HepG2 (cell line): ENCODE measurements around the gene NUDT16. TPM values are rescaled to one million over a fixed set of nuclear protein-coding genes. Genes with fewer than 3 reads are reported as not detected.

ENCODE experiments used
- CCDC6 ChIP-seq: sonication (generic); formaldehyde crosslinking; IDR thresholded peaks from 2 replicates; pipeline ENCODE4 v1.8.1; 2022; ENCODE audit warnings: mild to moderate bottlenecking, missing genetic modification reagents, moderate library complexity
- FOXO1 ChIP-seq: sonication (generic); formaldehyde crosslinking; IDR thresholded peaks from 2 replicates; pipeline ENCODE4 v1.4.0; 2020; ENCODE audit warnings: missing genetic modification reagents
- NCOR1 ChIP-seq: fragments of 200-600 bp; sonication (generic); IDR thresholded peaks from 2 replicates; pipeline ENCODE4 v1.7.0; 2017; ENCODE audit warnings: antibody characterized with exemption, low read length, borderline replicate concordance
- NFKB2 ChIP-seq: sonication (generic); formaldehyde crosslinking; IDR thresholded peaks from 2 replicates; pipeline ENCODE4 v1.4.0; 2020; ENCODE audit warnings: missing genetic modification reagents, borderline replicate concordance
- SMYD3 ChIP-seq: sonication (generic); formaldehyde crosslinking; IDR thresholded peaks from 2 replicates; pipeline ENCODE4 v1.8.1; 2023; ENCODE audit warnings: mild to moderate bottlenecking, missing genetic modification reagents
- SP1 ChIP-seq, 2 experiments: fragments of 450-650 bp in 1 of 2; sonication (generic) in 1 of 2; formaldehyde crosslinking in 1 of 2; IDR thresholded peaks; 2 replicates each; pipeline versions ENCODE4 v1.4.0 to v1.6.1; 2016 to 2020; ENCODE audit warnings: missing genetic modification reagents in 1 of 2
- SP5 ChIP-seq: IDR thresholded peaks from 2 replicates; pipeline ENCODE4 v1.6.1; 2016; ENCODE audit warnings: low read depth, borderline replicate concordance
- ZC3H13 ChIP-seq: sonication (generic); formaldehyde crosslinking; IDR thresholded peaks from 2 replicates; pipeline ENCODE4 v1.8.1; 2023; ENCODE audit warnings: mild to moderate bottlenecking, missing genetic modification reagents, moderate library complexity
- ZNF235 ChIP-seq: sonication (generic); formaldehyde crosslinking; IDR thresholded peaks from 2 replicates; pipeline ENCODE4 v1.8.1; 2023; ENCODE audit warnings: mild to moderate bottlenecking, missing genetic modification reagents, borderline replicate concordance
- ZNF547 ChIP-seq: sonication (generic); formaldehyde crosslinking; IDR thresholded peaks from 2 replicates; pipeline ENCODE4 v1.5.1; 2020; ENCODE audit warnings: mild to moderate bottlenecking, missing genetic modification reagents
- polyA plus RNA-seq, 8 experiments: library from polyadenylated mRNA; depleted of rRNA in 3 of 8; stranded (reverse) in 7 of 8; unstranded in 1 of 8; fragments of >200 nt; fragmentation: Illumina TruSeq in 4 of 8; extraction: Trizol in 4 of 8; gene quantifications; 2 replicates each; pipeline versions ENCODE4 v1.2.1 to v1.2.3, GENCODE V29; 2011 to 2016; ENCODE audit warnings: low read depth in 4 of 8, missing spikeins in 1 of 8, mixed read lengths in 1 of 8; ENCODE audit not compliant: insufficient read depth in 1 of 8
- total RNA-seq, 5 experiments: library from RNA; depleted of rRNA; stranded (reverse); fragments of >200 nt; fragmentation: Illumina TruSeq; extraction: Trizol; gene quantifications; 2 replicates each; pipeline ENCODE4 v1.2.3, GENCODE V29; 2016; ENCODE audit warnings: low read depth in 1 of 5
- TF ChIP-seq, protein P1 (sequence below): sonication (generic); formaldehyde crosslinking; IDR thresholded peaks from 2 replicates; pipeline ENCODE4 v1.4.0; 2020; ENCODE audit warnings: low read depth, mild to moderate bottlenecking, missing genetic modification reagents
- TF ChIP-seq, protein P2 (sequence below): sonication (generic); formaldehyde crosslinking; IDR thresholded peaks from 2 replicates; pipeline ENCODE4 v1.4.0; 2020; ENCODE audit warnings: missing genetic modification reagents
- TF ChIP-seq, protein P3 (sequence below): sonication (generic); formaldehyde crosslinking; IDR thresholded peaks from 2 replicates; pipeline ENCODE4 v1.5.1; 2020; ENCODE audit warnings: mild to moderate bottlenecking, missing genetic modification reagents, moderate library complexity
- TF ChIP-seq, protein P4 (sequence below): sonication (generic); formaldehyde crosslinking; IDR thresholded peaks from 2 replicates; pipeline ENCODE4 v1.4.0; 2020; ENCODE audit warnings: missing genetic modification reagents
- TF ChIP-seq, protein P5 (sequence below): sonication (generic); formaldehyde crosslinking; IDR thresholded peaks from 2 replicates; pipeline ENCODE4 v1.4.0; 2020; ENCODE audit warnings: missing genetic modification reagents
- TF ChIP-seq, protein P6 (sequence below): IDR thresholded peaks from 2 replicates; pipeline ENCODE4 v1.6.1; 2016; ENCODE audit warnings: missing compliant biosample characterization, missing genetic modification reagents, borderline replicate concordance

The NUDT16 gene
- total and polyA plus RNA-seq, 2 of the 13 experiments (the other 11 are each of a cell fraction or from before 2014, with no cell fraction given): 5.4 to 14.8 TPM

DNA sequence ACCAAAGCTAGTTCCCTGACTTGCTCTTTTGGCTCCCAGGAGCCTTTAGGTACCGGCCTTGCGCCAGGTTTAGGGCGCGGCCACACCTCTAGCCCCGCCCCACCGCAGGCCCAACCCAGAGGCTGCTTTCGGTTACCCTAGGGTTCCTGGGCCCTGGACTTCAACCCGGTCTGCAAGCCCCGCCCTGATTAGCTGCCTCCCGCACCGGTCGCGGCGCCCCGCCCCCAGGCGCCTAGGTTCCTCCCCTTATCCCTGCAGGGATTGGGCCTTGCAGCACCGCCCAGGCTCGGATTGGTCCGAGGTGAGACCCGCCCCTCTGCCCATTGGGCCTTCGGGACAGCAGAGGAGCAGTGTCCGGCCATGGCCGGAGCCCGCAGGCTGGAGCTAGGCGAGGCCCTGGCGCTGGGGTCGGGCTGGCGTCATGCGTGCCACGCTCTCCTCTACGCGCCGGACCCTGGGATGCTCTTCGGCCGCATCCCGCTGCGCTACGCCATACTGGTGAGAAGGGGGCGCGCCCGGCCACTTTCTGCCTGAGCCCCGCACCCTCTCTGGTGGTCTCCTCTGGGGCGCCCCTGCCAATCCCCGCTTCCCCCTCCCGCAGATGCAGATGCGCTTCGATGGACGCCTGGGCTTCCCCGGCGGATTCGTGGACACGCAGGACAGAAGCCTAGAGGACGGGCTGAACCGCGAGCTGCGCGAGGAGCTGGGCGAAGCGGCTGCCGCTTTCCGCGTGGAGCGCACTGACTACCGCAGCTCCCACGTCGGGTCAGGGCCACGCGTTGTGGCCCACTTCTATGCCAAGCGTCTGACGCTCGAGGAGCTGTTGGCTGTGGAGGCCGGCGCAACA is at the start of gene NUDT16 (continued):
- TF ChIP-seq, protein P1, sequence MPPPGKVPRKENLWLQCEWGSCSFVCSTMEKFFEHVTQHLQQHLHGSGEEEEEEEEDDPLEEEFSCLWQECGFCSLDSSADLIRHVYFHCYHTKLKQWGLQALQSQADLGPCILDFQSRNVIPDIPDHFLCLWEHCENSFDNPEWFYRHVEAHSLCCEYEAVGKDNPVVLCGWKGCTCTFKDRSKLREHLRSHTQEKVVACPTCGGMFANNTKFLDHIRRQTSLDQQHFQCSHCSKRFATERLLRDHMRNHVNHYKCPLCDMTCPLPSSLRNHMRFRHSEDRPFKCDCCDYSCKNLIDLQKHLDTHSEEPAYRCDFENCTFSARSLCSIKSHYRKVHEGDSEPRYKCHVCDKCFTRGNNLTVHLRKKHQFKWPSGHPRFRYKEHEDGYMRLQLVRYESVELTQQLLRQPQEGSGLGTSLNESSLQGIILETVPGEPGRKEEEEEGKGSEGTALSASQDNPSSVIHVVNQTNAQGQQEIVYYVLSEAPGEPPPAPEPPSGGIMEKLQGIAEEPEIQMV (CRISPR knock-in tag): no peak
- no peak for TF ChIP-seq CCDC6 (CRISPR knock-in tag)
- peak; percentile 63; the same call in 1 of the 2 replicates for TF ChIP-seq ZNF235
- no peak for TF ChIP-seq SMYD3
- no peak for TF ChIP-seq ZC3H13 (CRISPR knock-in tag)
- TF ChIP-seq, protein P2, sequence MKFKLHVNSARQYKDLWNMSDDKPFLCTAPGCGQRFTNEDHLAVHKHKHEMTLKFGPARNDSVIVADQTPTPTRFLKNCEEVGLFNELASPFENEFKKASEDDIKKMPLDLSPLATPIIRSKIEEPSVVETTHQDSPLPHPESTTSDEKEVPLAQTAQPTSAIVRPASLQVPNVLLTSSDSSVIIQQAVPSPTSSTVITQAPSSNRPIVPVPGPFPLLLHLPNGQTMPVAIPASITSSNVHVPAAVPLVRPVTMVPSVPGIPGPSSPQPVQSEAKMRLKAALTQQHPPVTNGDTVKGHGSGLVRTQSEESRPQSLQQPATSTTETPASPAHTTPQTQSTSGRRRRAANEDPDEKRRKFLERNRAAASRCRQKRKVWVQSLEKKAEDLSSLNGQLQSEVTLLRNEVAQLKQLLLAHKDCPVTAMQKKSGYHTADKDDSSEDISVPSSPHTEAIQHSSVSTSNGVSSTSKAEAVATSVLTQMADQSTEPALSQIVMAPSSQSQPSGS (CRISPR knock-in tag): 0 out of 2 replicates have a peak, but pooled peaks have one; percentile 48
- no peak for TF ChIP-seq SP1 (IDR thresholded peaks at IDR 0.05)
- peak; percentile 93 for TF ChIP-seq SP1 (CRISPR knock-in tag; IDR thresholded peaks at IDR 0.05)
- TF ChIP-seq FOXO1 (CRISPR knock-in tag): 0 out of 2 replicates have a peak, but pooled peaks have one; percentile 35
- TF ChIP-seq ZNF547 (CRISPR knock-in tag): peak; percentile 66; the same call in 1 of the 2 replicates
- 0 out of 2 replicates have a peak, but pooled peaks have one; percentile 12 for TF ChIP-seq SP5
- TF ChIP-seq NCOR1: no peak; the same call in 1 of the 2 replicates
- TF ChIP-seq, protein P3, sequence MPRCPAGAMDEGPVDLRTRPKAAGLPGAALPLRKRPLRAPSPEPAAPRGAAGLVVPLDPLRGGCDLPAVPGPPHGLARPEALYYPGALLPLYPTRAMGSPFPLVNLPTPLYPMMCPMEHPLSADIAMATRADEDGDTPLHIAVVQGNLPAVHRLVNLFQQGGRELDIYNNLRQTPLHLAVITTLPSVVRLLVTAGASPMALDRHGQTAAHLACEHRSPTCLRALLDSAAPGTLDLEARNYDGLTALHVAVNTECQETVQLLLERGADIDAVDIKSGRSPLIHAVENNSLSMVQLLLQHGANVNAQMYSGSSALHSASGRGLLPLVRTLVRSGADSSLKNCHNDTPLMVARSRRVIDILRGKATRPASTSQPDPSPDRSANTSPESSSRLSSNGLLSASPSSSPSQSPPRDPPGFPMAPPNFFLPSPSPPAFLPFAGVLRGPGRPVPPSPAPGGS (CRISPR knock-in tag): peak; percentile 68; the same call in 1 of the 2 replicates
- peak; percentile 72; the same call in 1 of the 2 replicates for TF ChIP-seq NFKB2
- TF ChIP-seq, protein P4, sequence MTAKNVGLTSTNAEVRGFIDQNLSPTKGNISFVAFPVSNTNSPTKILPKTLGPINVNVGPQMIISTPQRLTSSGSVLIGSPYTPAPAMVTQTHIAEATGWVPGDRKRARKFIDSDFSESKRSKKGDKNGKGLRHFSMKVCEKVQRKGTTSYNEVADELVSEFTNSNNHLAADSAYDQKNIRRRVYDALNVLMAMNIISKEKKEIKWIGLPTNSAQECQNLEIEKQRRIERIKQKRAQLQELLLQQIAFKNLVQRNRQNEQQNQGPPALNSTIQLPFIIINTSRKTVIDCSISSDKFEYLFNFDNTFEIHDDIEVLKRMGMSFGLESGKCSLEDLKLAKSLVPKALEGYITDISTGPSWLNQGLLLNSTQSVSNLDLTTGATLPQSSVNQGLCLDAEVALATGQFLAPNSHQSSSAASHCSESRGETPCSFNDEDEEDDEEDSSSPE (CRISPR knock-in tag): no peak; the same call in 1 of the 2 replicates
- TF ChIP-seq, protein P5, sequence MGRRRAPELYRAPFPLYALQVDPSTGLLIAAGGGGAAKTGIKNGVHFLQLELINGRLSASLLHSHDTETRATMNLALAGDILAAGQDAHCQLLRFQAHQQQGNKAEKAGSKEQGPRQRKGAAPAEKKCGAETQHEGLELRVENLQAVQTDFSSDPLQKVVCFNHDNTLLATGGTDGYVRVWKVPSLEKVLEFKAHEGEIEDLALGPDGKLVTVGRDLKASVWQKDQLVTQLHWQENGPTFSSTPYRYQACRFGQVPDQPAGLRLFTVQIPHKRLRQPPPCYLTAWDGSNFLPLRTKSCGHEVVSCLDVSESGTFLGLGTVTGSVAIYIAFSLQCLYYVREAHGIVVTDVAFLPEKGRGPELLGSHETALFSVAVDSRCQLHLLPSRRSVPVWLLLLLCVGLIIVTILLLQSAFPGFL (CRISPR knock-in tag): 0 out of 2 replicates have a peak, but pooled peaks have one; percentile 23
- TF ChIP-seq, protein P6, sequence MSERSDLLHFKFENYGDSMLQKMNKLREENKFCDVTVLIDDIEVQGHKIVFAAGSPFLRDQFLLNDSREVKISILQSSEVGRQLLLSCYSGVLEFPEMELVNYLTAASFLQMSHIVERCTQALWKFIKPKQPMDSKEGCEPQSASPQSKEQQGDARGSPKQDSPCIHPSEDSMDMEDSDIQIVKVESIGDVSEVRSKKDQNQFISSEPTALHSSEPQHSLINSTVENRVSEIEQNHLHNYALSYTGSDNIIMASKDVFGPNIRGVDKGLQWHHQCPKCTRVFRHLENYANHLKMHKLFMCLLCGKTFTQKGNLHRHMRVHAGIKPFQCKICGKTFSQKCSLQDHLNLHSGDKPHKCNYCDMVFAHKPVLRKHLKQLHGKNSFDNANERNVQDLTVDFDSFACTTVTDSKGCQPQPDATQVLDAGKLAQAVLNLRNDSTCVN (CRISPR knock-in tag): no peak
